Chondrocyte (in vitro differentiated cells): ENCODE data around the gene ESYT1. TPM values are rescaled to one million over a fixed set of nuclear protein-coding genes. Genes with fewer than 3 reads are reported as not detected.
A peak's percentile ranks its signal among the peaks of the same experiment; 100 is the strongest.

Experiments
- DNase-seq: peaks from one replicate; pipeline ENCODE4 v3.0.0; 2021; ENCODE audit warnings: mixed read lengths, low spot score
- H3K27ac Mint-ChIP-seq: one replicate; pipeline ENCODE4 v1.8.0; 2021; ENCODE audit warnings: mild to moderate bottlenecking, moderate library complexity, mixed read lengths; ENCODE audit not compliant: unreplicated experiment
- H3K27me3 Mint-ChIP-seq: 2 replicates; pipeline ENCODE4 v1.8.0; 2021; ENCODE audit warnings: low read depth, mixed read lengths
- H3K36me3 Mint-ChIP-seq: 2 replicates; pipeline ENCODE4 v1.8.0; 2021; ENCODE audit warnings: low read depth, mixed read lengths
- H3K4me1 Mint-ChIP-seq: 2 replicates; pipeline ENCODE4 v1.8.0; 2021; ENCODE audit warnings: low read depth, mild to moderate bottlenecking, mixed read lengths
- H3K4me3 Mint-ChIP-seq: one replicate; pipeline ENCODE4 v1.8.0; 2021; ENCODE audit warnings: mild to moderate bottlenecking, moderate library complexity, mixed read lengths; ENCODE audit not compliant: unreplicated experiment
- H3K9me3 Mint-ChIP-seq: 2 replicates; pipeline ENCODE4 v1.8.0; 2021; ENCODE audit warnings: low read depth, mixed read lengths
- total RNA-seq: library from RNA; stranded (reverse); gene quantifications from 3 replicates; pipeline ENCODE4 v1.2.1, GENCODE V29; 2021
- TF ChIP-seq, protein P1 (sequence below): fragments of 200-600 bp; sonication (generic); IDR thresholded peaks from 2 replicates; pipeline ENCODE4 v1.5.0; 2021; ENCODE audit warnings: antibody characterized with exemption, mild to moderate bottlenecking, moderate library complexity

ESYT1 gene
- total RNA-seq, 1 donor from 2014 or later = 155 TPM

DNA sequence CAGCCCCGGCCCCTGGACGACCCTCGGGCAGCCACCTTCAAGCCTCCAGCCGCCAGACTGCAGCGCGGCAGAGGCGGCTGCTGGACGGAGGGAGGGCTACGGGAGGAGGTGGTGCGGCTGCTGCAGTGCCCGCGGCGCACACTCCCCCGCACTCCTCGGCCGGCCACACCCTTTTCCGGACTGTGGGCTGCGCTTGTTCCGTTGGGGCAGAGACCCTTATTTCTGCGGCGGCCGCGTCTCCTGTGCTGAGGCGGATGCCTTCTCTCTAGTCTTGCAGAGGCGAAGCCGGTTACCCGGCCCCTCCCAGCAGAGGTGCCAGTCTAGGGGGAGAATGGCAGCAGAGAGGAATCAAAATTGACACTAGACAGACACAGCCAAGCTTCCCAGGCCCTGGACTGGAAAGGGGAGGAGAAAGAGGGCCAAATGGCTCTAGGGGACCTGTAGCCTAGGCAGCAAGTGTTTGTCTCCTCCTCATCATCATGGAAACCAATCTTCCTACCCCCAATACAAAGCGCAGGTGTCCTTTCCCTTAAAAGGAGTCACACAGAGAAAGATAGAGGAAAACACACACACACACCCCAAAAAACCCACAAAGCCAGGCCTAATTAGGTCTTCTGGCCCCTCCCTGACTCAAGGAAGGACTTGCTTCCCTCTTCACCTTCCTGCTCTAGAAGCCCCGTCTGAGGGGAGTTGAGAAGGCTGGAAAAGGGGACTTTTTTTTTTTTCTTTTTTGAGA is 1.3 kb downstream of the ESYT1 start:
- Mint-ChIP-seq H3K4me1 (peaks cover 42% of the 10 kb centered on the region), H3K4me3 (peak overlapping the region; percentile 99), H3K27me3 (no peaks in the 10 kb centered on the region), H3K36me3 (peaks cover 28% of the 10 kb centered on the region), H3K27ac (peak overlapping the region; percentile 92), H3K9me3 (no peaks in the 10 kb centered on the region)
- TF ChIP-seq, protein P1, sequence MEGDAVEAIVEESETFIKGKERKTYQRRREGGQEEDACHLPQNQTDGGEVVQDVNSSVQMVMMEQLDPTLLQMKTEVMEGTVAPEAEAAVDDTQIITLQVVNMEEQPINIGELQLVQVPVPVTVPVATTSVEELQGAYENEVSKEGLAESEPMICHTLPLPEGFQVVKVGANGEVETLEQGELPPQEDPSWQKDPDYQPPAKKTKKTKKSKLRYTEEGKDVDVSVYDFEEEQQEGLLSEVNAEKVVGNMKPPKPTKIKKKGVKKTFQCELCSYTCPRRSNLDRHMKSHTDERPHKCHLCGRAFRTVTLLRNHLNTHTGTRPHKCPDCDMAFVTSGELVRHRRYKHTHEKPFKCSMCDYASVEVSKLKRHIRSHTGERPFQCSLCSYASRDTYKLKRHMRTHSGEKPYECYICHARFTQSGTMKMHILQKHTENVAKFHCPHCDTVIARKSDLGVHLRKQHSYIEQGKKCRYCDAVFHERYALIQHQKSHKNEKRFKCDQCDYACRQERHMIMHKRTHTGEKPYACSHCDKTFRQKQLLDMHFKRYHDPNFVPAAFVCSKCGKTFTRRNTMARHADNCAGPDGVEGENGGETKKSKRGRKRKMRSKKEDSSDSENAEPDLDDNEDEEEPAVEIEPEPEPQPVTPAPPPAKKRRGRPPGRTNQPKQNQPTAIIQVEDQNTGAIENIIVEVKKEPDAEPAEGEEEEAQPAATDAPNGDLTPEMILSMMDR = no peak
- DNase-seq = no peak

DNA sequence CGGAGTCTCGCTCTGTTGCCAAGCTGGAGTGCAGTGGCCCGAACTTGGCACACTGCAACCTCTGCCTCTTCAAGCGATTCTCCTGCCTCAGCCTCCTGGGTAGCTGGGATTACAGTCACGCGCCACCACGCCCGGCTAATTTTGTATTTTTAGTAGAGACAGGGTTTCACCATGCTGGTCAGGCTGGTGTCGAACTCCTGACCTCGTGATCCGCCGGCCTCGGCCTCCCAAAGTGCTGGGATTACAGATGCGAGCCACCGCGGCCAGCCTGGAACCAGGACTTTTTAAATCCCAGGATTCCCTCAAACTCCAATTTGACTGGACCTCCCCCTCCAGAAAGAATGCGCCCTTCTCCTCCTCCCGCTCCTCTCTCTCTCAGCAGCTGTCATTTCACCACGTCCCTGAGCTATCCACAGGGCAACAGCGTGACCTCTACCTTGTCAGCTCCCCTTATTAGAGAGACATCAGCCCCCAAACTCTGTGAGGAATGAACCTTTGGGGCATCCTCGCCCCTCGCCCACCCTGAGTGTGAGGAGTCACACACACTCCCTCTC is 2.0 kb downstream of the ESYT1 start:
- DNase-seq = no peak
- Mint-ChIP-seq H3K4me3 (peak overlapping the region; percentile 99), H3K27ac (peak overlapping the region; percentile 2), H3K4me1 (peaks cover 42% of the 10 kb centered on the region), H3K36me3 (peaks cover 28% of the 10 kb centered on the region), H3K27me3 (no peaks in the 10 kb centered on the region), H3K9me3 (no peaks in the 10 kb centered on the region)
- TF ChIP-seq, protein P1 = no peak

DNA sequence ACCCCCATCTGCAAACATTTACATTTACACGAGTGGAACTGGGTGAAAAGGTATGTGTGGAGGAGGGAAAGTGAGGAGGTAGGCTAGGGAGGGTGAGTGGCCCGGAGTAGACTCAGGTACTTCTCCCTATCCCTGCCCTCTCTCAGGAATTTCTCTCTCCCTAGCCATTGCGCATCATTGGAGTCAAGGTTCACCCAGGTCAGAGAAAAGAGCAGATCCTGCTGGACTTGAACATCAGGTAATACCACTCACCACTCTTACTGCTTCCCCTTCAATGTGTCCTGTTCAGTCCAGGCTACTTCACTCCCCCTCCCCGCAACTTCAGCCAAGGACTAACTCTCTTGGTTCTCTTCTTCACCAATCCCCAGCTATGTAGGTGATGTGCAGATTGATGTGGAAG is 2.8 kb downstream of the ESYT1 start:
- TF ChIP-seq, protein P1 = no peak
- Mint-ChIP-seq H3K27me3 (no peaks in the 10 kb centered on the region), H3K36me3 (peaks cover 29% of the 10 kb centered on the region), H3K4me3 (no peak overlapping the region), H3K27ac (no peak overlapping the region), H3K9me3 (no peaks in the 10 kb centered on the region), H3K4me1 (peaks cover 42% of the 10 kb centered on the region)
- no peak for DNase-seq

DNA sequence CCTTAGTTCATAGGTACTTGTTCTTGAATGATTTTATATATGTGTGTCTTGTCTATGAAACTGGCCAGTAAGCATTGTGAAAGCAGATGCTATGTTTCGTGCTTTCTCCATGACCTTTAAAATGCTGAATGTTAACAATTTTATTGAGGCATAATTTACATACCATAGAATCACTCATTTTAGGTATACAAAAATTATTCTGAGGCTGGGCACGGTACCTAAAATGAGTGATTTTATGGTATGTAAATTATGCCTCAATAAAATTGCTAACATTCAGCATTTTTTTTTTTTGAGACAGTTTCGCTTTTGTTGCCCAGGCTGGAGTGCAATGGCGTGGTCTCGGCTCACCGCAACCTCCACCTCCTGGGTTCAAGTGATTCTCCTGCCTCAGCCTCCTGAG is 6.8 kb downstream of the ESYT1 start:
- peaks cover 15% of the 10 kb centered on the region for H3K4me1 Mint-ChIP-seq
- H3K9me3 Mint-ChIP-seq = no peaks in the 10 kb centered on the region
- no peak overlapping the region for H3K27ac Mint-ChIP-seq
- TF ChIP-seq, protein P1 = no peak
- H3K4me3 Mint-ChIP-seq = no peak overlapping the region
- no peaks in the 10 kb centered on the region for H3K27me3 Mint-ChIP-seq
- H3K36me3 Mint-ChIP-seq = peaks cover 54% of the 10 kb centered on the region
- no peak for DNase-seq

DNA sequence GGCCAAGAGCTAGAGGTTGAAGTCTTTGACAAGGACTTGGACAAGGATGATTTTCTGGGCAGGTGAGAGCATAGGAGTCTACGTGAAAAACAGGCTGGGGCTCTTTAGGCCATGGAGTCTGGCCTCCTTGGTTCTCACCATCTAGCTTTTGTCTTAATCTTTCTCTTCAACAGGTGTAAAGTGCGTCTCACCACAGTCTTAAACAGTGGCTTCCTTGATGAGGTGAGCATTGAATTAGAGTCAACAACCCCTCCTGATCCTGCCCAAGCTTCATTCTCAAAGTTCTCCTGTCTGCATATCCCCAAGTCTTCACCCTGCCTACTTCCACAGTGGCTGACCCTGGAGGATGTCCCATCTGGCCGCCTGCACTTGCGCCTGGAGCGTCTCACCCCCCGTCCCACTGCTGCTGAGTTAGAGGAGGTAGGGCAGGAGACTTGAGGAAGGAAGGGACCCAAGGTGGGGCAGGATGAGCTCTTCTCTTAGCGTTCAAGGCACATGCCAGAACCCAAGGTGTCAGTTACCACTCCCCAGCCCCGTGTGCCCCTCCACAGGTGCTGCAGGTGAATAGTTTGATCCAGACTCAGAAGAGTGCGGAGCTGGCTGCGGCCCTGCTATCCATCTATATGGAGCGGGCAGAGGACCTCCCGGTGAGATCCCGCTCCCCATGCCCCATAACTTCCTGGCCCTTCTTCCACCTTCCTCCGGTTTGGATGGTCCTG is 9.9 kb downstream of the ESYT1 start:
- Mint-ChIP-seq H3K4me3 (no peak overlapping the region), H3K36me3 (peaks cover 57% of the 10 kb centered on the region), H3K4me1 (no peaks in the 10 kb centered on the region), H3K9me3 (no peaks in the 10 kb centered on the region), H3K27me3 (no peaks in the 10 kb centered on the region), H3K27ac (no peak overlapping the region)
- no peak for DNase-seq
- TF ChIP-seq, protein P1 = no peak
